A549 (cell line): Measurements from ENCODE around the gene CYP19A1. TPM values are rescaled to one million over a fixed set of nuclear protein-coding genes. Genes with fewer than 3 reads are reported as not detected.

ENCODE experiments used
- ATAC-seq, 2 experiments: fragments of 200-7000 bp in 1 of 2; fragments of >200 bp in 1 of 2; cut with Nextera tagmentation in 1 of 2; cut with Tn5 transposase in 1 of 2; 3 replicates each; pipeline versions ENCODE4 v1.8.0 to v1.9.1; 2018 to 2020; ENCODE audit warnings: mild to moderate bottlenecking in 1 of 2, moderate library complexity in 1 of 2
- CTCF ChIA-PET: fragments of 300-600 bp; sonication (Branson Sonifier 250); formaldehyde crosslinking; extraction: SDS; loops from one replicate; lab custom pipeline; 2021; ENCODE audit warnings: antibody characterized with exemption, inconsistent platforms; lab: Yijun Ruan, JAX
- POLR2A ChIA-PET: fragments of 350-600 bp; formaldehyde crosslinking; extraction: SDS; loops from one replicate; lab custom pipeline; 2021; ENCODE audit warnings: antibody characterized with exemption, inconsistent platforms; lab: Yijun Ruan, JAX
- DNase-seq, 2 experiments: peaks; one replicate each; pipeline versions ENCODE4 v3.0.0 to v3.0.0-alpha.2; 2011 to 2016; ENCODE audit warnings: low read depth in 1 of 2, low spot score in 1 of 2
- FAIRE-seq: peaks from 2 replicates; lab custom pipeline; 2011; peaks lifted over from hg19 to GRCh38; lab: Jason Lieb, UNC
- H3K27ac ChIP-seq, 2 experiments: fragments of >200 bp; sonication (Bioruptor Twin); formaldehyde crosslinking; 3 replicates each; pipeline ENCODE4 v1.5.1; 2016 to 2017
- H3K4me1 ChIP-seq: fragments of >200 bp; sonication (Bioruptor Twin); formaldehyde crosslinking; 3 replicates; pipeline ENCODE4 v1.6.1; 2016
- H3K4me2 ChIP-seq: fragments of >200 bp; sonication (Bioruptor Twin); formaldehyde crosslinking; 3 replicates; pipeline ENCODE4 v1.6.1; 2016
- H3K4me3 ChIP-seq: fragments of >200 bp; sonication (Bioruptor Twin); formaldehyde crosslinking; 3 replicates; pipeline ENCODE4 v1.5.1; 2016
- H3K9me3 ChIP-seq: fragments of >200 bp; sonication (Bioruptor Twin); formaldehyde crosslinking; 3 replicates; pipeline ENCODE4 v1.6.1; 2016
- HEYL ChIP-seq: fragments of 250-450 bp; sonication (Bioruptor Pico); IDR thresholded peaks from 2 replicates; pipeline ENCODE4 v1.8.0; 2021; ENCODE audit warnings: mild to moderate bottlenecking, moderate library complexity
- HOXA7 ChIP-seq: fragments of 250-450 bp; sonication (Bioruptor Pico); IDR thresholded peaks from 2 replicates; pipeline ENCODE4 v1.5.0; 2020; ENCODE audit warnings: mild to moderate bottlenecking, moderate library complexity
- HOXB13 ChIP-seq: fragments of 250-450 bp; sonication (Bioruptor Pico); IDR thresholded peaks from 2 replicates; pipeline ENCODE4 v1.5.0; 2020; ENCODE audit warnings: low read depth, mild to moderate bottlenecking, moderate library complexity
- KDM5A ChIP-seq: fragments of 200-600 bp; sonication (generic); IDR thresholded peaks from 2 replicates; pipeline ENCODE4 v1.6.1; 2016; ENCODE audit warnings: antibody characterized with exemption, mild to moderate bottlenecking
- NFE2L2 ChIP-seq: fragments of 150-350 bp; conservative IDR thresholded peaks from 2 replicates; pipeline ENCODE4 v1.6.1; 2014; ENCODE audit warnings: low read length
- NPAS2 ChIP-seq: fragments of 250-450 bp; sonication (Bioruptor Pico); IDR thresholded peaks from 2 replicates; pipeline ENCODE4 v1.8.0; 2022; ENCODE audit warnings: mild to moderate bottlenecking, moderate library complexity, borderline replicate concordance
- RAD21 ChIP-seq, 2 experiments: fragments of >200 bp in 1 of 2; sonication (Bioruptor Twin) in 1 of 2; formaldehyde crosslinking in 1 of 2; IDR thresholded peaks in 1 of 2; conservative IDR thresholded peaks in 1 of 2; 2 replicates in 1 of 2; 3 replicates in 1 of 2; pipeline ENCODE4 v1.6.1; 2012 to 2018; ENCODE audit warnings: inconsistent platforms in 1 of 2
- RARB ChIP-seq: fragments of 250-450 bp; sonication (Bioruptor Pico); IDR thresholded peaks from 2 replicates; pipeline ENCODE4 v1.8.0; 2021; ENCODE audit warnings: mild to moderate bottlenecking, moderate library complexity
- RFX5 ChIP-seq: fragments of 450-650 bp; IDR thresholded peaks from 2 replicates; pipeline ENCODE4 v1.7.1; 2014; ENCODE audit warnings: antibody characterized with exemption, mild to moderate bottlenecking, moderate library complexity
- SMC3 ChIP-seq: fragments of >200 bp; sonication (Bioruptor Twin); formaldehyde crosslinking; IDR thresholded peaks from 3 replicates; pipeline ENCODE4 v1.6.1; 2018; ENCODE audit warnings: inconsistent platforms
- ZNF302 ChIP-seq: fragments of 250-450 bp; sonication (Bioruptor Pico); IDR thresholded peaks from 2 replicates; pipeline ENCODE4 v1.9.0; 2021; ENCODE audit warnings: inconsistent platforms, mild to moderate bottlenecking, moderate library complexity
- WGBS: methylation state at CpG from one replicate; pipeline ENCODE4 v1.1.6; 2017; ENCODE audit errors: missing lambda C conversion rate; 5-methylcytosine and 5-hydroxymethylcytosine counted together
- polyA plus RNA-seq, 4 experiments: library from polyadenylated mRNA; depleted of rRNA in 3 of 4; stranded (reverse); fragments of >200 nt; fragmentation: RNase III in 1 of 4; extraction: RNeasy Plus Mini Kit Qiagen cat#74134 plus additional on column Dnase treatment in 1 of 4; gene quantifications; 2 replicates in 3 of 4; 3 replicates in 1 of 4; pipeline ENCODE4 v1.2.3, GENCODE V29; 2011 to 2017
- TF ChIP-seq, protein P1 (sequence below): fragments of 250-450 bp; sonication (Bioruptor Pico); IDR thresholded peaks from 2 replicates; pipeline ENCODE4 v1.5.0; 2020; ENCODE audit warnings: low read depth, mild to moderate bottlenecking, moderate library complexity
- TF ChIP-seq, protein P2 (sequence below): IDR thresholded peaks from 2 replicates; pipeline ENCODE4 v1.6.1; 2012
- TF ChIP-seq, protein P3 (sequence below): IDR thresholded peaks from 2 replicates; pipeline ENCODE4 v1.6.1; 2012
- TF ChIP-seq, protein P4 (sequence below): fragments of 150-350 bp; IDR thresholded peaks from 2 replicates; pipeline ENCODE4 v1.6.1; 2014; ENCODE audit warnings: low read depth, mild to moderate bottlenecking, low read length
- TF ChIP-seq, protein P5 (sequence below): fragments of >200 bp; sonication (Bioruptor Twin); formaldehyde crosslinking; IDR thresholded peaks from 2 replicates; pipeline ENCODE4 v1.6.1; 2016
- TF ChIP-seq, protein P6 (sequence below): fragments of >200 bp; sonication (Bioruptor Twin); formaldehyde crosslinking; IDR thresholded peaks from 3 replicates; pipeline ENCODE4 v1.5.1; 2016
- TF ChIP-seq, protein P7 (sequence below): fragments of >200 bp; sonication (Bioruptor Twin); formaldehyde crosslinking; IDR thresholded peaks from 3 replicates; pipeline ENCODE4 v1.6.1; 2016

CYP19A1 gene
- polyA plus RNA-seq, 2 of the 4 experiments (the other 2 are of a cell fraction): 0.36 TPM; not detected in 1

DNA sequence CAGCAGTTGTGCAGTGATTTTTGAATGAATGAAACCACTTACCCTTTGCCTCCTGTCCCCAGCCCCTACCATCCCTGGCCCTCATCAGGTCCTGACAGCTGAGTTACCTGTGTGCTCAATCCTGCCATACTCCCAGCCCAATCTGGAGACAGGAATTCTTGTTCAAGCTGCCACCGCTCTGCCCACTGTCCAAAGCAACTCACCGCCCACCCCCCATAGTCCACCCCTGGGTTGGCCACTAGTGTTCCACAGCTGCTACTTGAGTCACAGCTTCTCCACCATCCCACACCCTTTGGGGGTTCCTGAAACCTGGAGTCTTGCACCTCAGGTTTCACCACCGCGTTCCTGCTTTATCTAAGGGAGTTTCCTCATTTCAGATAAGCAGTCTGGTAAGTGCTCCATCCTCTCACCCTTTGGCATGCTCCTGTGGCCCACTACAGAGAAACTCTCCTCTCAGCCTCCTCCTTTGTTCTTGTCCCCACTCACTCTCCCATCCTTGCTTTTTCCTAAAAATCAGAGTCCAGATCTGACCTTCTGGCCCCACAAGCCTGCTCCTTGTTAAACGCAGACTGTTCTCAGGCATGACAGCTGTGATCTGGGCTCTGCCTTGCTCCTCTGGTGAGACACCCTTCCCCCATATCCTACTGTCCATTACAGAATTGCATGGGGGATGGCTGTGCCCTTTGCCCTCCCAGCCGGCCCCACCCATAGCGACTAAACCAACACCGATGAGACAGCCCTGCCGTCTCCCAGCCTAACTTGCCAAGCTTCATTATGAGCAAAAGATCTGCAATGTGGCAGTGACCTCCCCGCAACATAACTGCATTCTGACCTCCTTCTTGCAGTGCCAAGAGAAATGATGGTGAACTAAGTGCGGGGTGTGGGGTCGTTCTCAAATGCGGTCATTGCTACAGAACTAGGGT lies 50.0 kb downstream of the CYP19A1 start:
- Histone ChIP-seq H3K4me3 (no peak overlapping the region), H3K9me3 (no peaks in the 10 kb centered on the region), H3K27ac (no peak overlapping the region), H3K4me2 (0 out of 3 replicates have a peak overlapping the region, but pooled peaks have one; percentile 6), H3K4me1 (peaks cover 7% of the 10 kb centered on the region; the same call in 2 of the 3 replicates)
- POLR2A ChIA-PET: no interaction called here
- no peak for TF ChIP-seq HOXB13 (CRISPR knock-in tag)
- TF ChIP-seq HOXA7: no peak
- TF ChIP-seq RFX5: no peak
- no peak for TF ChIP-seq HEYL (CRISPR knock-in tag)
- TF ChIP-seq, protein P1, sequence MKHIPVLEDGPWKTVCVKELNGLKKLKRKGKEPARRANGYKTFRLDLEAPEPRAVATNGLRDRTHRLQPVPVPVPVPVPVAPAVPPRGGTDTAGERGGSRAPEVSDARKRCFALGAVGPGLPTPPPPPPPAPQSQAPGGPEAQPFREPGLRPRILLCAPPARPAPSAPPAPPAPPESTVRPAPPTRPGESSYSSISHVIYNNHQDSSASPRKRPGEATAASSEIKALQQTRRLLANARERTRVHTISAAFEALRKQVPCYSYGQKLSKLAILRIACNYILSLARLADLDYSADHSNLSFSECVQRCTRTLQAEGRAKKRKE (CRISPR knock-in tag): no peak
- TF ChIP-seq NFE2L2: no peak
- TF ChIP-seq, protein P2, sequence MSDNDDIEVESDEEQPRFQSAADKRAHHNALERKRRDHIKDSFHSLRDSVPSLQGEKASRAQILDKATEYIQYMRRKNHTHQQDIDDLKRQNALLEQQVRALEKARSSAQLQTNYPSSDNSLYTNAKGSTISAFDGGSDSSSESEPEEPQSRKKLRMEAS: no peak
- TF ChIP-seq RARB (CRISPR knock-in tag): no peak
- TF ChIP-seq, protein P3, sequence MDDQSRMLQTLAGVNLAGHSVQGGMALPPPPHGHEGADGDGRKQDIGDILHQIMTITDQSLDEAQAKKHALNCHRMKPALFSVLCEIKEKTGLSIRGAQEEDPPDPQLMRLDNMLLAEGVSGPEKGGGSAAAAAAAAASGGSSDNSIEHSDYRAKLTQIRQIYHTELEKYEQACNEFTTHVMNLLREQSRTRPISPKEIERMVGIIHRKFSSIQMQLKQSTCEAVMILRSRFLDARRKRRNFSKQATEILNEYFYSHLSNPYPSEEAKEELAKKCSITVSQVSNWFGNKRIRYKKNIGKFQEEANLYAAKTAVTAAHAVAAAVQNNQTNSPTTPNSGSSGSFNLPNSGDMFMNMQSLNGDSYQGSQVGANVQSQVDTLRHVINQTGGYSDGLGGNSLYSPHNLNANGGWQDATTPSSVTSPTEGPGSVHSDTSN: no peak
- TF ChIP-seq SMC3: no peak
- FAIRE-seq (no peak), DNase-seq (no peak), ATAC-seq (peak in 1 of 2 experiments; percentile 30; a peak in 3 of 6 replicates)
- WGBS: 72% methylated on average over 13 of the region's 13 CpGs
- CTCF ChIA-PET: interaction anchor here (1.2 to 11.1 kb wide), 5 partner anchors 13 to 125 kb away, joined by 4 to 228 read pairs (median 10); no protein-coding TSS in a partner anchor

DNA sequence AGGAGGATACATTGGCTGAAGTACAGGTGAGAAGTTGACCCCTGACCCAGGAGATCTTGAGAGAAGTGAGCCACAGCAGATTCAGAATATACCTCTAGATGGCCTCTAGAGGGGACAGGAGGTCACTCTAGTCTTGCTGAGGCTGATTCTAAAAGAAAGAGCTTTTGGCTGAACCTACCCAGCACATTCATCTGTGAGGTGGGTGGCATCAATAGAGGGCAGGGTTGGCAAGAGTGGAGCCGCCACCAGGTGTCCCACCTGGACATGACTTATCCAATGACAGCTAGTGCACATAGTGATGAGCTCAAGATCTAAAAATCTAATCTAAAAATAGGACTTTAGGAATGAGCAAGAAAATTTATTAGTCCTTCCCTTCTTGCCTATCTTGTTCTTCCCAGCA lies 51.6 kb downstream of the CYP19A1 start:
- peak in 1 of 2 experiments; percentile 33 for DNase-seq
- H3K27ac ChIP-seq: no peak overlapping the region

More for the DNA sequence above, 51.6 kb downstream of the CYP19A1 start:
- FAIRE-seq: no peak
- ChIA-PET POLR2A (no interaction called here), CTCF (interaction anchor here (1.0 to 11.1 kb wide), 10 partner anchors 14 to 115 kb away, joined by 3 to 228 read pairs (median 6); no protein-coding TSS in a partner anchor)
- ATAC-seq: peak; percentile 47 to 70; a peak in 4 of 6 replicates
- H3K9me3 ChIP-seq: no peaks in the 10 kb centered on the region
- no peak overlapping the region for H3K4me3 ChIP-seq
- H3K4me1 ChIP-seq: peaks cover 7% of the 10 kb centered on the region; the same call in 2 of the 3 replicates
- no peak overlapping the region for H3K4me2 ChIP-seq
- no peak for TF ChIP-seq NPAS2
- TF ChIP-seq, protein P4, sequence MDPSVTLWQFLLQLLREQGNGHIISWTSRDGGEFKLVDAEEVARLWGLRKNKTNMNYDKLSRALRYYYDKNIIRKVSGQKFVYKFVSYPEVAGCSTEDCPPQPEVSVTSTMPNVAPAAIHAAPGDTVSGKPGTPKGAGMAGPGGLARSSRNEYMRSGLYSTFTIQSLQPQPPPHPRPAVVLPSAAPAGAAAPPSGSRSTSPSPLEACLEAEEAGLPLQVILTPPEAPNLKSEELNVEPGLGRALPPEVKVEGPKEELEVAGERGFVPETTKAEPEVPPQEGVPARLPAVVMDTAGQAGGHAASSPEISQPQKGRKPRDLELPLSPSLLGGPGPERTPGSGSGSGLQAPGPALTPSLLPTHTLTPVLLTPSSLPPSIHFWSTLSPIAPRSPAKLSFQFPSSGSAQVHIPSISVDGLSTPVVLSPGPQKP: no peak
- peak; percentile 29; the same call in 1 of the 3 replicates for TF ChIP-seq SMC3
- TF ChIP-seq, protein P1 (CRISPR knock-in tag): no peak
- TF ChIP-seq, protein P5, sequence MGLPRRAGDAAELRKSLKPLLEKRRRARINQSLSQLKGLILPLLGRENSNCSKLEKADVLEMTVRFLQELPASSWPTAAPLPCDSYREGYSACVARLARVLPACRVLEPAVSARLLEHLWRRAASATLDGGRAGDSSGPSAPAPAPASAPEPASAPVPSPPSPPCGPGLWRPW: no peak
- TF ChIP-seq NFE2L2: no peak
- TF ChIP-seq, protein P6, sequence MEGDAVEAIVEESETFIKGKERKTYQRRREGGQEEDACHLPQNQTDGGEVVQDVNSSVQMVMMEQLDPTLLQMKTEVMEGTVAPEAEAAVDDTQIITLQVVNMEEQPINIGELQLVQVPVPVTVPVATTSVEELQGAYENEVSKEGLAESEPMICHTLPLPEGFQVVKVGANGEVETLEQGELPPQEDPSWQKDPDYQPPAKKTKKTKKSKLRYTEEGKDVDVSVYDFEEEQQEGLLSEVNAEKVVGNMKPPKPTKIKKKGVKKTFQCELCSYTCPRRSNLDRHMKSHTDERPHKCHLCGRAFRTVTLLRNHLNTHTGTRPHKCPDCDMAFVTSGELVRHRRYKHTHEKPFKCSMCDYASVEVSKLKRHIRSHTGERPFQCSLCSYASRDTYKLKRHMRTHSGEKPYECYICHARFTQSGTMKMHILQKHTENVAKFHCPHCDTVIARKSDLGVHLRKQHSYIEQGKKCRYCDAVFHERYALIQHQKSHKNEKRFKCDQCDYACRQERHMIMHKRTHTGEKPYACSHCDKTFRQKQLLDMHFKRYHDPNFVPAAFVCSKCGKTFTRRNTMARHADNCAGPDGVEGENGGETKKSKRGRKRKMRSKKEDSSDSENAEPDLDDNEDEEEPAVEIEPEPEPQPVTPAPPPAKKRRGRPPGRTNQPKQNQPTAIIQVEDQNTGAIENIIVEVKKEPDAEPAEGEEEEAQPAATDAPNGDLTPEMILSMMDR: no peak; the same call in 2 of the 3 replicates
- TF ChIP-seq ZNF302 (CRISPR knock-in tag): no peak
- no peak for TF ChIP-seq HEYL (CRISPR knock-in tag)
- 0 out of 5 replicates have a peak, but pooled peaks have one; percentile 3 to 22 for TF ChIP-seq RAD21 (conservative IDR thresholded peaks at IDR 0.05 in 1 of 2, IDR thresholded peaks at IDR 0.05 in 1 of 2)
- no peak for TF ChIP-seq KDM5A
- TF ChIP-seq, protein P3: no peak
- TF ChIP-seq, protein P7, sequence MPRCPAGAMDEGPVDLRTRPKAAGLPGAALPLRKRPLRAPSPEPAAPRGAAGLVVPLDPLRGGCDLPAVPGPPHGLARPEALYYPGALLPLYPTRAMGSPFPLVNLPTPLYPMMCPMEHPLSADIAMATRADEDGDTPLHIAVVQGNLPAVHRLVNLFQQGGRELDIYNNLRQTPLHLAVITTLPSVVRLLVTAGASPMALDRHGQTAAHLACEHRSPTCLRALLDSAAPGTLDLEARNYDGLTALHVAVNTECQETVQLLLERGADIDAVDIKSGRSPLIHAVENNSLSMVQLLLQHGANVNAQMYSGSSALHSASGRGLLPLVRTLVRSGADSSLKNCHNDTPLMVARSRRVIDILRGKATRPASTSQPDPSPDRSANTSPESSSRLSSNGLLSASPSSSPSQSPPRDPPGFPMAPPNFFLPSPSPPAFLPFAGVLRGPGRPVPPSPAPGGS: no peak
- 52% methylated on average over 1 of the region's 1 CpG for WGBS
